GM21528 (cell line): ENCODE measurements around the gene WARS2.

Experiments used
- ATAC-seq: cut with Tn5 transposase; IDR thresholded peaks from one replicate; pipeline ENCODE4 v1.9.1; 2021; ENCODE audit warnings: mild to moderate bottlenecking, moderate library complexity; ENCODE audit not compliant: unreplicated experiment, low FRiP score

WARS2 gene

DNA sequence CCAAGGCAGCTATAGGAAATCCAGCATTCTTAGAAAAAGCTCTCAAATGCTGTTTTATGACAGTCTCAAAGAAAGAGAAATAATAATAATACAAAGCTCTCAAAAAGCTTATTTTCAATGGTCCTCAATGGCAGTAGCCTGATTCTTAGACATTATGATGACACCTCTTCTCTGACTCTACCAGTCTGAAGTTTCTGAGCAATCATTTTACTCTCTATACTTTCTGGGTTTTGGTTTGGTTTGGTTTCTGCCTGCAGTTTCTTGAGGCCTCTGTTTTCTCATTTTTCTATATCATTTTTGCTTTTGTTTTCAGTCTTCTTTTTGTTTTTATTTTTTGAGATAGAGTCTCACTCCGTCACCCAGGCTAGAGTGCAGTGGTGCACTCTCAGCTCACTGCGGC is 102.1 kb downstream of the WARS2 start:
- no peak for ATAC-seq

DNA sequence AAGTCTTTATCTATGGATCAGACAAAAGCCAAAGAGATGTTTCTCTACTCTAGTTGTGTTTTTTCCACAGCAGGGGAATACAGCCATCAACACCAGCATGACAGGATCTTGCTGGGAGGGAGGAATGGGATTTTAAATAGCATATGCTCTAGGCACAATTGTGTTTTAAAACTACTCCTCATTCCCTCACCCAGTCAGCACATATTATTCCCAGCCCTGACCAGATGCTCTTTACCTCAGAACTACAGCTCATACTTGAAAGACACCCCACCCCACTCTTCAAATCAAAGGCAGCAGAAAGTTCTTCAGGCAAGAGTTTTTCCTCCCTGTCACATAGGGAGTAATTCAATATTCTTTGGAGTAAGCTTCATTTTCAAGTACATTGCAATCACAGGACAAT is 106.1 kb downstream of the WARS2 start:
- ATAC-seq: no peak

DNA sequence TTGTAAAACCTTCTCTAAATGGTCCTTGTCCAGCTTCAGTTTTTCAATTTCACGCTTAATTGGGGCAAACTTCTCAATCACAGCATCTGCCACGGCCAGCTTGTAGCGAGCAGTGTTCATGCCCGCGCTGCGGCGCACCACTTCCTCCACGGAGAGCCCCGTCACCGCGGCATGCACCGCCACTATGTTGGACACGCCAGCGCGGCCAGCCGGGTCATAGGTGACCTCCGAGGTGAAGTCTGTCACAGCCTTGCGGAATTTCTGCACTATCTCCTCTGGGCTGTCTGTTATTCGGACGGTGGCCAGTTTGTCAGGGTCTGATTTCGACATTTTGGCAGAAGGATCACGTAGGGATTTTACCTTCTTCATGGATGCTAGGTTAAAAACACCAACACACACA is 107.5 kb downstream of the WARS2 start:
- ATAC-seq: no peak

DNA sequence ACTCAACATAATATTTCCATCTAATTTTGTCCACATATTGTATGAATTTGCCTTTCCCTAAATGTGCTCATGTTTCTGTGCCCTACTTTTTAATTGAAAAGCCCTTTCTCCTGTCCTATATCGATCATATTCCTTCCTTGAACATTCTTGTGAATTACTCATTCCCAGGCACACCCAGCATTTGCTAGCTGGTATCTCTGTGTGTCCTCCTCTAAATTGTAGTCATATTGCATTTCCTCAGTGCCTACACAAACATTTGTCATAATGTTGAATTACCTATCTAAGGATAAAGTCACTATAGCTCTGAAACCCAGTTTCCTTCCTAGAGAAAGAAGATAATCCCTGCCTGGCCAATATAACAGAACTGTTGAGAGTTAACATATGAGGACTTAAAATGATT is 112.7 kb downstream of the WARS2 start:
- ATAC-seq: no peak

- no peak for ATAC-seq
Observed at GRCh38 chr1:119026956-119027355, 113.5 kb downstream of the WARS2 start.

- ATAC-seq: no peak
Observed at GRCh38 chr1:119015547-119015946, 124.9 kb downstream of the WARS2 start.

DNA sequence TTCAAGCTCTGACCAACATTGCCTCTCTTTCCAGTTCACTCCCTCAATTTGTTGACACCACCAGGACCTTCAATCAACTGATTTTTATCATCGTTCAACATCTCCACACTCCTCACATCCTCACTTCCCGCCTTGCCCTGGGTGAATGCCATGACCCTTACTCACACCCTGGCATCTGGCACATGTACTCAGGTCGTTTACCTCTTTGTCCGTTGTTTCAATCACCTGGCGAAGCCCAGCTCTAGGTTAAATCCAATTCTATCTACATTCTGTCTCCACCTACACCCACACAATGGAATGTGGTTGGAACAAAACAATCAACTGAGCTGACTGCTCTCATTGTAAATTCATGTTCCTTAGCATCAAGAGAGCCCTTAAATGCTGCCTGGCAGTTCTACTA is 128.1 kb downstream of the WARS2 start:
- ATAC-seq: no peak

- no peak for ATAC-seq
Observed at GRCh38 chr1:119011706-119012105, 128.7 kb downstream of the WARS2 start.

- ATAC-seq: no peak
Observed at GRCh38 chr1:119011116-119011515, 129.3 kb downstream of the WARS2 start.

- no peak for ATAC-seq
Observed at GRCh38 chr1:119010201-119010600, 130.3 kb downstream of the WARS2 start.

DNA sequence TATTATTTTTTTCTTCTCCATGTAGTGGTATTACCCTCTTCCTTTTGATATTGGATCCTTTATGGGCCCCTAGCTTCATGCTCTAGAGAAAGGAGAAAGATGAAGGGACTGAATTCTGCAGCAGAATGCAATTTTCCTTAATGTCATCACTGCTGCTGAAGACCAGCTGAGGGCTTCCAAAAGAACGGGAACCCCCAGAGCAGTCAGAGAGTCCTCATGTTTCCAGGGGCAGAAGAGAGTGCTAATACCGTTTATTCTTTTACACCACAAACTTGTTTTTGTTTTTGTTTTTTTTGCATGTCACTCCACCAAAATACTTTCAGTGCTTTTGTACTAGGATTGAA is 131.2 kb downstream of the WARS2 start:
- no peak for ATAC-seq

DNA sequence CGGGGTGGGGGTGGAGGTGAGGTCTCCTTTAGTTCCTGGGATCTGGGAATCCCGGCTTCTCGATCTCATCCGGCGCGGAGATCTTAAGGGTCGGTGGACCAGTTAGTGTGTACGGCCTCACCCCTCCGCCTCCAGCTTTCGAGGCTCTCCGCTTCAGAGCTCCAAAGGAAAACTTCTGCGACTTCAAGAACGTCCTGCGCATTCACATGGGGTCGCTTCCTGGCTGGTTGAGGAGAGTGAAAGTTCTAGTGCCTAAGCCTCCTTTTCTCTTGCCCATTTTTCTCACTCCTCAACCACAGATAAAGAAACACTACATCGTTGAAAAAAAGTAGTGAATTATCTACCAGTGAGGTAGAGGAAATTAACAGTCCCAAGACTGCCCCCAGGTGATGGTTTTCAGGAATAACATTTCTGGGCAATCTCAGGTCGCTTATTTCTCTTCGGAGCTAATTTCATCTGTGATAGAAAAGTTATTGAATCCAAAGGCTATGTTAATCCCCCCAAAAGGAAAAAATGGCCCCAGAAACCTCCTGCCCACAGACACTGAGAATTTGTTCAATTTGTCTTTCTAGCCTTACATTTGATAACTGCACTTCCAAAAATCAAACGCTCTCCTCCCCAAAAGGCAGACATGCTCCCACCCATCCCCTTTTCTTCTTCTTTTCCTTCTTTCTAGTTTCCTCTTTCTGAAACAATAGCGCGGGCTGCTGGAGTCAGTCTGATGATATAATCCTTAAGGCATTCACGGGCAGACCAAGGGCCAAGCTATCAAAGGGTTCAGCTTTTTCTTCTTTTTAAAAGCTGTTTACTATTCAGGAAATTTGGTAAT is 131.8 kb downstream of the WARS2 start:
- no peak for ATAC-seq

DNA sequence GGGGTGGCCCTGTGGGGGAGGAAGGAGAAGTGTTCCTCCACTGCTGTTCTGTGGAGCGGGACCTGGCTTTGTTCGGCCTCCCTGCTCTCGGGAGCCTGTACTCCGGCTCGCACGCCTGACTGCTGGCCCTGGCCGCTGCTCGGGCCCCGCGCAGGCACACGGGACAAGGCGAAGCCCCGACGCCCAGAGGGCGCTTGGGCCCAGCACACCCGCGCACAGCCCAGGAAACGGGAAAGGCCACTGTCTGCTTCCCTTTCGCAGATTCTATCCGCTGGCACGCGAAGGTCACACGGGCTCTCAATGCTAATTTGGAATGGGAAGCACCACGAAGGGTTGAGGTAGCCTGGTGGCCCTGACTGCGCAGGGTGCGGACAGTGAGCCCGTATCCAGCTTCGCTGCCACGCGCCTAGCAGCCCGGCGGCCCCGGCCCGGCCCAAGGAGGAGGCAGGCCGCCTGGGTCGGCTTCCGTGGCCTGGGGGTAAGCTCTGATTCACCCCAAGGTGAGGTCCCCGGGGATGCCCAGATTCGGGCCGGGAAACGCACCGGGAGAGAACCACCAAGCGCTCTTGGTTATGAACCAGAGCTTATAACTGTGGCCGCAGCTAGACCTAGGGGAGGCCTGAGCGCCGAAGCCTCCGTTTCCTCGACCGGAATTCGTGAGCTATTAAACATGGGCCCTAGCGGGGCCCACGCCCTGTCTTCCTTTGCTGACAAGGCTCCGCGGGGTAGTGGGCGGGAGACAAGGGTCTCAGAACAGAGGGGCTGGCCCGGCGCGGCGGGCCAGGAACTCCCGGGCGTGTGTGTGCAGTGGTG is 132.6 kb downstream of the WARS2 start:
- ATAC-seq: no peak

- no peak for ATAC-seq
Observed at GRCh38 chr1:119007339-119007669, 133.1 kb downstream of the WARS2 start.

DNA sequence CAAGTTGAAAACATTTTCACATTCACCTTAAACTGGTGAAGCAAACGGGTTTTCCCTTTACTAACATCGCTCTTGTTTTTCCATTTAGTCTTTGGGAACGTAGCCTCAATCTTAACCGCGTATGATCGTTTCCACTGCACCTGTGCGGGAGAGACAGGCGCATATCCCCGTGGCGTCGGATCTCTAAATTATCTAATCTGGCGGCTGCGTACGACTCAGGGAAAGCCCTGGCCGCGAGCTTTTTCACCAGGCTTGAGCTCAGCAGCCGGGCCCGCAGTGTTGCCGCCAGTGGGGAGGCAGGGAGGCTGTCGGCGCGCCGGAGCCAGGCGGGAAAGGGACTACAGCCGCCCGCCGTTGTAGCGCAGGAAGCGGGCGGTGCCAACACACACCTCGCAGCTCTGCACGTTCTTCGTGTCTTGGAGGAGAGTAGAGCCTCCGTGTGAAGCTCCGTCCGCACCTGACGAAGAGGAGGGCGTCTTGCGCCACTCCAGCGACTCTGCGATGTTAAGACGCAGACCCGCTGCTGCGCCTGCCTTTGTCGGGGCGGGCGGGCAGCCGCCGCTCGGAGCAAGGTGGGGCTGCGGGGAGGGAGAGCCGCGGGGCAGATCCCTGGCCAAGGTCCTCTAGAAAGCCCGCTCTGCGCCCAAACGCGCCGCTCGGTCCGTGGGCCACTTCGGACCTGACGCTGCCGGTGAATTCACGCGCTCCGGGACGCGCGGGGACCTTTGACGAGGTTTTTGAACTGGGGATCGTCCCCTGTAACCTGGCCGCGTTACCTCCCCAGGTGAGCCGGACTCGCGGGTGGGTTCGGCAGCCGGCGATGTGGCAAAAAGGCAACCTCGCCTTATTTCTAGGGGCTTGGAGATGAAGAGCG is 133.8 kb downstream of the WARS2 start:
- ATAC-seq: no peak

- ATAC-seq: no peak
Observed at GRCh38 chr1:119005724-119006405, 134.6 kb downstream of the WARS2 start.

DNA sequence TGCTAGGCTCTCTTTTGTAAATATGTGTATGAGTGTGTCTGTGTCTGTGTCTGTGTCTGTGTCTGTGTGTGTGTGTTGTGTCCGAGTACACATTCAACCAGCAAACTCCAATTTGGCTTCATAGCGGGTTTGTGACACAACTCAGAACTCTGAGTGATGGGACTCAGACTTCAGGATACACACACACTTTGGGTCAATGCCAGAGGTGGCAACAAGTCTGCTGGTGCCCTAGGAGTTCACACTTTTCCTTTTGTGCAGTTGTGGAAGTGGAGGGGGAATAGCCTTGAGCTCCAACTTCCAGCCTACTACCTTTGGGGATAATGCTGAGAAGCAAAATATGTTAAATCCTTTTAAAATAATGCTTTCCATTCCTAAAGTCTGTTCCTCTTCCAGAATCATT is 135.7 kb downstream of the WARS2 start:
- no peak for ATAC-seq

GRCh38 chr1:119004129-119004527 is 136.3 kb downstream of the WARS2 start:
- no peak for ATAC-seq

- ATAC-seq: no peak
Observed at GRCh38 chr1:119003413-119004128, 136.9 kb downstream of the WARS2 start.
